Measurements from ENCODE around the gene OLR1.
"Not testable (repeated sequence)": the region's sequence is repeated elsewhere in the genome, so short reads cannot be mapped to it uniquely, and the experiment has no call there.

OLR1 gene

DNA sequence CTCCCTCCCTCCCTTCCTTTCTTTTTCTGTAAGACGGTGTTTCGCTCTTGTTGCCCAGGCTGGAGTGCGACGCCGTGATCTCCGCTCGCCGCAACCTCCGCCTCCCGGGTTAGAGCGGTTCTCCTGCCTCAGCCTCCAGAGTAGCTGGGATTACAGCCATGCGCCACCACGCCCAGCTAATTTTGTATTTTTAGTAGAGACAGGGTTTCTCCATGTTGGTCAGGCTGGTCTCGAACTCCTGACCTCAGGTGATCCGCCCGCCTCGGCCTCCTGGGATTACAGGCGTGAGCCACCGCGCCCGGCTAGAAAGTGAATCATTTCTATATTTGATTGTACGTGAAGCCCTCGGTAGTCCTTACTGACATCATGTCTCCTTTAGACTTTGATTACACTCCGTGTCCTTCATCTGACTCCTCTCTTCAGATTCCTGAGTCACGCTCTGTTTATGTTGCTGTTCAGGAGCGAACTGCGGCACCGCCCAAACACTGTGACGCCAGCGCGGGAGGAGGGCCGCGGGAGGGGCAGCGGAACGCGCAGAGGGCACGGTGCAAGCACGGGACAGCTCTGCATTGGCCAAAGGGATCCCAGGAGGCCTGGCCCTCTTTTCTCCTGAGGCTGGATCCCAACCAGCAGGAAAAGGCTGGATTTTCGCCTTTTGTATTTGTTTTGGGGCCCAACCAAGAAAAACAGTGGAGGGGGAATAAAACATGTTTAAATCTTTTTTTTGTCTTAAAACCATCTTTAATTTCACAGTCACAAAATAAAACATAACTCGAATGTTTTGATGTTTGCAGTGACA is 40.2 kb upstream of the OLR1 start:
- 44 to 48% methylated on average over 40 of the region's 40 CpGs for WGBS, 2 experiments
- peak overlapping the region; percentile 96 for H3K27ac ChIP-seq (ENCODE audit: insufficient read depth, low read depth, low read length, poor library complexity, severe bottlenecking)
- H3K36me3 ChIP-seq (ENCODE audit: control insufficient read depth, insufficient read depth, low read length) = no peaks in the 10 kb centered on the region
- peak overlapping the region; percentile 76 for H3K4me3 ChIP-seq (ENCODE audit: insufficient read depth, low read depth, low read length)
- H3K4me1 ChIP-seq (ENCODE audit: control insufficient read depth, insufficient read depth, low read length) = no peaks in the 10 kb centered on the region
- H3K27me3 ChIP-seq (ENCODE audit: control insufficient read depth, insufficient read depth, low read length, poor library complexity, severe bottlenecking) = peaks cover 4% of the 10 kb centered on the region
- no peaks in the 10 kb centered on the region for H3K9me3 ChIP-seq (ENCODE audit: control insufficient read depth, low read length)

DNA sequence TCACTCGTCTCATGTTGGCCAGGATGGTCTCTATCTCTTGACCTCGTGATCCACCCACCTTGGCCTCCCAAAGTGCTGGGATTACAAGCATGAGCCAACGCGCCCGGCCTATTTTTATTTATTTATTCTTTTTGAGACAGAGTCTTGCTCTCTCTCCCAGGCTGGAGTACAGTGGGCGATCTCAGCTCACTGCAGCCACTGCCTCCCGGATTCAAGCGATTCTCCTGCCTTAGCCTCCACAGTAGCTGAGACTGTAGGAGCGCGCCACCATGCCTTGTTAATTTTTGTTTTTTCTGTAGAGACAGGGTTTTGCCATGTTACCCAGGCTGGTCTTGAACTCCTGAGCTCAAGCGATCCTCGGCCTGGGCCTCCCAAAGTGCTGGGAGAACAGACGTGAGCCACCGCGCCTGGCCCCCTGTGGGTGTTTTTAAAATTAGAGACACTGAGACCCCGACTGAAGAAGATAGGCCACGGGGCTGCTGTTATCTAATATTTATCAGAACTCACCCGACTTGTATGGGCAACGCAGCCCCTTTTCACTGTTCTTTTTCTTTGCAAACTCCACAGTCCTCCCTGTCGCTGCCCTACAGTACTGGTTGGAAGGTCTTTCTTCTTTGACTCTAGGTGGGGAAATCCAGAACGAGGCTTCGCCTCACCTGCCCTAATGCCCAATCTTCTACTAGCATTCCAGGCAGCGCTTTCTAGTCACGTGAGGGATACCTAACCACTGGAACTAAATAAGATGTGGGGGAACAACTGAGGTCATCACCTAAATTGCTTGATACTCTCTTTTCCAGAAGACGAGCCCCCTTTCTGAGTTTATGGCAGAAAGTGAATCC is 39.4 kb upstream of the OLR1 start:
- 92 to 93% methylated on average over 25 of the region's 25 CpGs for WGBS, 2 experiments
- no peak overlapping the region for H3K27ac ChIP-seq (ENCODE audit: insufficient read depth, low read depth, low read length, poor library complexity, severe bottlenecking)
- H3K27me3 ChIP-seq (ENCODE audit: control insufficient read depth, insufficient read depth, low read length, poor library complexity, severe bottlenecking) = peaks cover 4% of the 10 kb centered on the region
- no peaks in the 10 kb centered on the region for H3K4me1 ChIP-seq (ENCODE audit: control insufficient read depth, insufficient read depth, low read length)
- no peak overlapping the region for H3K4me3 ChIP-seq (ENCODE audit: insufficient read depth, low read depth, low read length)
- H3K36me3 ChIP-seq (ENCODE audit: control insufficient read depth, insufficient read depth, low read length) = no peaks in the 10 kb centered on the region
- no peaks in the 10 kb centered on the region for H3K9me3 ChIP-seq (ENCODE audit: control insufficient read depth, low read length)

DNA sequence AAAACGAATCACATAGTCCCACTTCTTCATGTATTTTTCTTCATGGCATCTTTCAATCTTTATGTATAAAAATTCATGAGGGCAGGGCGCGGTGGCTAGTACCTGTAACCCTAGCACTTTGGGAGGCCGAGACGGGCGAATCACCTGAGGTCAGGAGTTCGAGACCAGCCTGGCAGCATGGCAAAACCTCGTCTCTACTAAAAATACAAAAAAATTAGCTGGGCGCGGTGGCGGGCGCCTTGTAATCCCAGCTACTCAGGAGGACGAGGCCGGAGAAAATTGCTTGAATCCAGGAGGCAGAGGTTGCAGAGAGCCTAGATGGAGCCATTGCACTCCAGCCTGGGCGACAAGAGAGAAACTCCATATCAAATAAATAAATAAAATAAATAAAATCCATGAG is 38.3 kb upstream of the OLR1 start:
- H3K9me3 ChIP-seq (ENCODE audit: control insufficient read depth, low read length) = no peaks in the 10 kb centered on the region
- no peaks in the 10 kb centered on the region for H3K36me3 ChIP-seq (ENCODE audit: control insufficient read depth, insufficient read depth, low read length)
- peaks cover 4% of the 10 kb centered on the region for H3K27me3 ChIP-seq (ENCODE audit: control insufficient read depth, insufficient read depth, low read length, poor library complexity, severe bottlenecking)
- H3K27ac ChIP-seq (ENCODE audit: insufficient read depth, low read depth, low read length, poor library complexity, severe bottlenecking) = no peak overlapping the region
- H3K4me3 ChIP-seq (ENCODE audit: insufficient read depth, low read depth, low read length) = no peak overlapping the region
- no peaks in the 10 kb centered on the region for H3K4me1 ChIP-seq (ENCODE audit: control insufficient read depth, insufficient read depth, low read length)
- 93 to 98% methylated on average over 14 of the region's 15 CpGs for WGBS, 2 experiments

DNA sequence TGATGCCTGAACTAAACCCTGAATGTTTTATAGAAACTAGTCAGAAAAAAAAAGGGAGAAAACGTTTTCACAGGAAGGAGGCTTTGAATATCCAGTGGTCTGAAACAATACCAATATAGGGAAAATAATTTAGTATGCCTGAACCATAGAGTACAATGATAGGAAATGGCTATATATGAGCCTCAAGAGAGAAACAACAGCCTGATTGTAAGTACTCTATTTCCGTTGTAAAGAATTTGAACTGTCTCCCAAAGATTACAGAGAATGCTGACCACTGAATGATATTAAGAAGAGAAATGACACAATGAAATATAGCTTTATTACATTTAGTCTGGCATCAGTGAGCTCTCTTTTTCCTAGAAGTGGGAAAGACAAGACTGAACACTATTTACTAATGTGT is 35.2 kb upstream of the OLR1 start:
- no peaks in the 10 kb centered on the region for H3K27me3 ChIP-seq (ENCODE audit: control insufficient read depth, insufficient read depth, low read length, poor library complexity, severe bottlenecking)
- H3K4me1 ChIP-seq (ENCODE audit: control insufficient read depth, insufficient read depth, low read length) = no peaks in the 10 kb centered on the region
- no peaks in the 10 kb centered on the region for H3K9me3 ChIP-seq (ENCODE audit: control insufficient read depth, low read length)
- no peaks in the 10 kb centered on the region for H3K36me3 ChIP-seq (ENCODE audit: control insufficient read depth, insufficient read depth, low read length)
- 74 to 75% methylated on average over 1 to 2 of the region's 2 CpGs for WGBS, 2 experiments
- H3K4me3 ChIP-seq (ENCODE audit: insufficient read depth, low read depth, low read length) = no peak overlapping the region
- H3K27ac ChIP-seq (ENCODE audit: insufficient read depth, low read depth, low read length, poor library complexity, severe bottlenecking) = no peak overlapping the region

DNA sequence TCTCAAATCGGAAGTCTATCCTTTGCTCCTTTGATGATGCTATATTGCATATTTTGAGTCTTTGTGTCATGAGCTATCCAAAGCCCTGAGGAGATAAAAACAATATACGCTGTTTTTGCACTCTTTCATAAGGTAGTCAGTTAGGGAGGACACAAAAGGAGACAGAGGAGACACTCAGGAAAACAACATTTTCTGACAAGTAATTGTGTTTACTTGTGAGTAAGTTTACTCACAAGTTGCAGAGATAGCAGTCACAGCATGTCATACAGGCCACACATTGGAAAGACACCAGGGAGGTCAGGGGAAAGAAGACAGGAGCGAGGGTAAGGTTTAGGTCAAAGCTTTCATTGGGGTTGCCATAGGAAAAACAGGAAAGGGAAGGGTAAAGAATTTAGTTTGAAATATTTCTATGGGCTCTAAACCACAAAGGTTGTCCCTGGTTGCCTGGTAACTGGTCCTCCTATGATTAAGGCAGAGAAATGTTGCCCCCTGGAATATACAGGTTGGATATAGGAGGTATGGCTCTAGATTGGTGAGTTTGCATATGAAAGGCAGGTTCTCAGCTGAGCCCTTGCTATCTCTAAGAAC is 33.4 kb upstream of the OLR1 start:
- Histone ChIP-seq H3K27me3 (ENCODE audit: control insufficient read depth, insufficient read depth, low read length, poor library complexity, severe bottlenecking) (no peaks in the 10 kb centered on the region), H3K9me3 (ENCODE audit: control insufficient read depth, low read length) (no peaks in the 10 kb centered on the region), H3K4me1 (ENCODE audit: control insufficient read depth, insufficient read depth, low read length) (no peaks in the 10 kb centered on the region), H3K27ac (ENCODE audit: insufficient read depth, low read depth, low read length, poor library complexity, severe bottlenecking) (no peak overlapping the region), H3K36me3 (ENCODE audit: control insufficient read depth, insufficient read depth, low read length) (no peaks in the 10 kb centered on the region), H3K4me3 (ENCODE audit: insufficient read depth, low read depth, low read length) (no peak overlapping the region)
- 89 to 93% methylated on average over 3 of the region's 3 CpGs for WGBS, 2 experiments

DNA sequence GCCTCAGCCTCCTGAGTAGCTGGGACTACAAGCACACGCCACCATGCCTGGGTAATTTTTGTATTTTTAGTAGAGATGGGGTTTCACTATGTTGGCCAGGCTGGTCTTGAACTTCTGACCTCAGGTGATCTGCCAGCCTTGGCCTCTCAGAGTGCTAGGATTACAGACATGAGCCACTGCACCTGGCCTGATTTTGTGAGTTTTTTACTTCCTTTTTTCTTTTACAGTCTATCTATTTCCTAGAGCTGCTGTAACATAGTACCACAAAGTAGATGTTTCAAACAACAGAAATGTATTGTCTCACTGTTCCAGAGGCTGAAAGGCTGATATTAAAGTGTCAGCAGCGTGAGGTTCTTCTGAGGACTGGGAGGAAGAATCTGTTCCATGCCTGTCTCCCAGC is 32.6 kb upstream of the OLR1 start:
- H3K4me3 ChIP-seq (ENCODE audit: insufficient read depth, low read depth, low read length); H3K9me3 ChIP-seq (ENCODE audit: control insufficient read depth, low read length); H3K27ac ChIP-seq (ENCODE audit: insufficient read depth, low read depth, low read length, poor library complexity, severe bottlenecking); H3K36me3 ChIP-seq (ENCODE audit: control insufficient read depth, insufficient read depth, low read length); H3K4me1 ChIP-seq (ENCODE audit: control insufficient read depth, insufficient read depth, low read length); H3K27me3 ChIP-seq (ENCODE audit: control insufficient read depth, insufficient read depth, low read length, poor library complexity, severe bottlenecking): not testable (repeated sequence)
- WGBS, 2 experiments = 84 to 92% methylated on average over 2 of the region's 2 CpGs

DNA sequence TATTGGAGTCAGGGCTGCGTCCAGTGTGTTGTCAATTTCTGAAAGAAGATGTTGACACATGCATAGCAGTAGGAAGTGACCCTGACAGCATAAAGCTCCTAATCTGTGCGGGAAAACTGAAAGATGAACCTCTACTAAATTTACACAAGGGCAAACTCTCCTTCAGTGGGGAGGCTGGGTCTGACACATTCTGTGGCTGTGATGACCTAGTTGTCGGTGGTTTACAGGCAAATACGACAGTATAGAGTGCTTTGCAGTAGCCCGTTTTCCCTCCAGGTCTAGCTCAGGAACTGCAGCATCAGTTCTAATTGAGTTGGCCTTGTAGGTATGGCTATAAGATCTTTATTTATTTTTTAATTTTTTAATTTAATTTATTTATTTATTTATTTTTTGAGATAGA is 25.9 kb upstream of the OLR1 start:
- WGBS, 2 experiments = 80 to 89% methylated on average over 5 of the region's 5 CpGs
- Histone ChIP-seq H3K9me3 (ENCODE audit: control insufficient read depth, low read length) (no peaks in the 10 kb centered on the region), H3K27ac (ENCODE audit: insufficient read depth, low read depth, low read length, poor library complexity, severe bottlenecking) (no peak overlapping the region), H3K4me3 (ENCODE audit: insufficient read depth, low read depth, low read length) (no peak overlapping the region), H3K27me3 (ENCODE audit: control insufficient read depth, insufficient read depth, low read length, poor library complexity, severe bottlenecking) (no peaks in the 10 kb centered on the region), H3K36me3 (ENCODE audit: control insufficient read depth, insufficient read depth, low read length) (no peaks in the 10 kb centered on the region), H3K4me1 (ENCODE audit: control insufficient read depth, insufficient read depth, low read length) (no peaks in the 10 kb centered on the region)

DNA sequence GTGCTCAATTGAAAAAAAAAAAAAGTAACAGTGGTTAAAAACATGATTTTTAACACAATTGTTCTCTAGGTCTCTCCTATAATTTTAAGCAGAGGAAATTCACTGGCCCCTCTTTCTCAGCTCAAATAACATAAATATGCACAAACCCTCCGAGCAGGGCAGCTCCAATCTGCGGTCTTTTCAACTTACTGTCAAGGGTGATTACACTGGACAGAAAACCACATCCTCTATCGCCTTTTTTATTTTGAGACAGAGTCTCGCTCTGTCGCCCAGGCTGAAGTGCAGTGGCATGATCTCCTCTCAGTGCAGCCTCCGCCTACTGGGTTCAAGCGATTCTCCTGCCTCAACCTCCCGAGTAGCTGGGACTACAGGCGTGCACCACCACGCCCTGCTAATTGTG is 24.3 kb upstream of the OLR1 start:
- Histone ChIP-seq H3K9me3 (ENCODE audit: control insufficient read depth, low read length) (no peaks in the 10 kb centered on the region), H3K4me1 (ENCODE audit: control insufficient read depth, insufficient read depth, low read length) (no peaks in the 10 kb centered on the region), H3K36me3 (ENCODE audit: control insufficient read depth, insufficient read depth, low read length) (no peaks in the 10 kb centered on the region), H3K27ac (ENCODE audit: insufficient read depth, low read depth, low read length, poor library complexity, severe bottlenecking) (no peak overlapping the region), H3K27me3 (ENCODE audit: control insufficient read depth, insufficient read depth, low read length, poor library complexity, severe bottlenecking) (no peaks in the 10 kb centered on the region), H3K4me3 (ENCODE audit: insufficient read depth, low read depth, low read length) (no peak overlapping the region)
- 92 to 97% methylated on average over 10 of the region's 10 CpGs for WGBS, 2 experiments

DNA sequence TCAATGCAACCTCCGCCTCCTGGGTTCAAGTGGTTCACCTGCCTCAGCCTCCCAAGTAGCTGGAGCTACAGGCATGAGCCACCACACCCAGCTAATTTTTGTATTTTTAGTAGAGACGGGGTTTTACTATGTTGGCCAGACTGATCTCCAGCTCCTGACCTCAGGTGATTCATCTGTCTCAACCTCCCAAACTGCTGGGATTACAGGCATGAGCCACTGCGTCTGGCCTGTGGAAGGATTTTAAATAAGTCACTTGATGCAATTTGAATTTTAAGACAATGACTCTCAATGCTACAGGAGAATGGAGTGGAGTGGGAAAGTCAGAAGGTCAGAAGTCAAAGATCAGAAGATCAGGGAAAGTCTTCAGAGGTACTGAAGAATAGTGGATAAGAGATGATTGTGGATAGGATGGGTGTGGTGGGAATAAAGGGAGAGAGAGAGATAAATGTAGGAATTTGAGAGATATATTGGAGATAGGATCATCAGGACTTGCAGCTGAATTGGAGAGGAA is 22.3 kb upstream of the OLR1 start:
- Histone ChIP-seq H3K4me1 (ENCODE audit: control insufficient read depth, insufficient read depth, low read length) (no peaks in the 10 kb centered on the region), H3K27ac (ENCODE audit: insufficient read depth, low read depth, low read length, poor library complexity, severe bottlenecking) (no peak overlapping the region), H3K9me3 (ENCODE audit: control insufficient read depth, low read length) (no peaks in the 10 kb centered on the region), H3K4me3 (ENCODE audit: insufficient read depth, low read depth, low read length) (no peak overlapping the region), H3K27me3 (ENCODE audit: control insufficient read depth, insufficient read depth, low read length, poor library complexity, severe bottlenecking) (no peaks in the 10 kb centered on the region), H3K36me3 (ENCODE audit: control insufficient read depth, insufficient read depth, low read length) (no peaks in the 10 kb centered on the region)
- WGBS, 2 experiments = 88 to 97% methylated on average over 3 of the region's 3 CpGs

DNA sequence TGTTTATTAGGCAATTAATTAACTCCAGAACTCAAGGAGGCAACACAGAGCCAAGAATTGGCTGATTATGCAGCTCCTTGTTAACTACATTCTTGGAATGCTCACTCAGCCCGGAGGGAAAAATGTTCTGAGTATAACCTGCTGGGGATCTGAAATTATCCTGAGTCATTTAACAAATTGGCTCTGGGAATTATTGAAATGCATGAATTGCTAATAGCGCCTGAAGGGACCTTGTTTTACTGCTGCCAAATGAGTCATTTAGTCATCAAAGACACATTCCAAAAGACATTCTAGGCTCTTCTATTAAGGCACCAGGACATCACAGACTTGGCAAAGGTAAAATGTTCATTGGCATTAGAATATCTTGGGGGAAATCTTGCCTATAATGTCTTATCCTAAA is 19.9 kb upstream of the OLR1 start:
- no peaks in the 10 kb centered on the region for H3K4me1 ChIP-seq (ENCODE audit: control insufficient read depth, insufficient read depth, low read length)
- H3K27me3 ChIP-seq (ENCODE audit: control insufficient read depth, insufficient read depth, low read length, poor library complexity, severe bottlenecking) = no peaks in the 10 kb centered on the region
- no peak overlapping the region for H3K27ac ChIP-seq (ENCODE audit: insufficient read depth, low read depth, low read length, poor library complexity, severe bottlenecking)
- no peaks in the 10 kb centered on the region for H3K36me3 ChIP-seq (ENCODE audit: control insufficient read depth, insufficient read depth, low read length)
- H3K9me3 ChIP-seq (ENCODE audit: control insufficient read depth, low read length) = no peaks in the 10 kb centered on the region
- WGBS, 2 experiments = 38 to 44% methylated on average over 2 of the region's 2 CpGs
- H3K4me3 ChIP-seq (ENCODE audit: insufficient read depth, low read depth, low read length) = no peak overlapping the region
